IMR-90 (cell line): ENCODE measurements around the gene COL2A1. TPM values are rescaled to one million over a fixed set of nuclear protein-coding genes. Genes with fewer than 3 reads are reported as not detected.

Source experiments
- ATAC-seq: fragments of 200-7000 bp; cut with Tn5 transposase; 2 replicates; pipeline ENCODE4 v1.9.1; 2020; ENCODE audit warnings: low read depth, mild to moderate bottlenecking, moderate library complexity
- BruUV-seq: library from RNA; stranded (reverse); fragments of 400-500 nt; replicated peaks from 2 replicates; lab custom pipeline; 2021; lab: Mats Ljungman, UMichigan
- CTCF ChIA-PET: fragments of 300-600 bp; formaldehyde crosslinking; extraction: SDS; loops from one replicate; lab custom pipeline; 2021; ENCODE audit warnings: antibody characterized with exemption; lab: Yijun Ruan, JAX
- POLR2A ChIA-PET: fragments of 300-600 bp; sonication (Branson Sonifier 250); formaldehyde crosslinking; loops from one replicate; lab custom pipeline; 2022; ENCODE audit warnings: antibody characterized with exemption; ENCODE audit not compliant: unreplicated experiment; lab: Charles Lee
- DNase-seq: peaks from one replicate; pipeline ENCODE4 v3.0.0; 2013
- H2AFZ ChIP-seq: replicated peaks from 2 replicates; pipeline ENCODE3; 2013; ENCODE audit warnings: low read length, mild to moderate bottlenecking; ENCODE audit not compliant: poor library complexity
- H2AK5ac ChIP-seq: 2 replicates; pipeline ENCODE4 v1.6.1; 2013; ENCODE audit warnings: low read depth, low read length, inconsistent platforms
- H2AK9ac ChIP-seq: replicated peaks from 2 replicates; pipeline ENCODE3; 2013; ENCODE audit warnings: mild to moderate bottlenecking, low read depth, low read length, moderate library complexity; ENCODE audit not compliant: poor library complexity
- H2BK120ac ChIP-seq: 2 replicates; pipeline ENCODE4 v1.6.1; 2013; ENCODE audit warnings: low read depth, low read length, inconsistent platforms
- H2BK15ac ChIP-seq: 3 replicates; pipeline ENCODE4 v1.6.1; 2013; ENCODE audit warnings: low read depth, low read length, inconsistent platforms
- H2BK20ac ChIP-seq: 2 replicates; pipeline ENCODE4 v1.6.1; 2013; ENCODE audit warnings: low read depth, mild to moderate bottlenecking, inconsistent platforms, low read length, moderate library complexity
- H2BK5ac ChIP-seq: 2 replicates; pipeline ENCODE4 v1.6.1; 2013; ENCODE audit warnings: mild to moderate bottlenecking, low read depth, low read length, inconsistent platforms; ENCODE audit not compliant: poor library complexity, severe bottlenecking
- H3K14ac ChIP-seq: replicated peaks from 2 replicates; pipeline ENCODE4 v1.6.1; 2013; ENCODE audit warnings: low read depth, low read length, inconsistent platforms
- H3K18ac ChIP-seq: 2 replicates; pipeline ENCODE4 v1.6.1; 2013; ENCODE audit warnings: low read depth, low read length, control low read depth
- H3K23ac ChIP-seq: 2 replicates; pipeline ENCODE4 v1.6.1; 2013; ENCODE audit warnings: low read depth, low read length, inconsistent platforms
- H3K27ac ChIP-seq: 2 replicates; pipeline ENCODE4 v1.5.1; 2013; ENCODE audit warnings: mild to moderate bottlenecking, control low read depth, low read length; ENCODE audit not compliant: insufficient read depth
- H3K27me3 ChIP-seq: 2 replicates; pipeline ENCODE4 v1.6.1; 2013; ENCODE audit warnings: low read length; ENCODE audit not compliant: control insufficient read depth, insufficient read depth
- H3K36me3 ChIP-seq: 2 replicates; pipeline ENCODE4 v1.6.1; 2013; ENCODE audit warnings: low read length, mixed read lengths; ENCODE audit not compliant: control insufficient read depth, insufficient read depth
- H3K4ac ChIP-seq: 2 replicates; pipeline ENCODE4 v1.6.1; 2013; ENCODE audit warnings: low read depth, low read length, inconsistent platforms
- H3K4me1 ChIP-seq: 2 replicates; pipeline ENCODE4 v1.6.1; 2013; ENCODE audit warnings: low read length, mixed read lengths; ENCODE audit not compliant: control insufficient read depth, insufficient read depth
- H3K4me2 ChIP-seq: 2 replicates; pipeline ENCODE4 v1.6.1; 2013; ENCODE audit warnings: low read depth, mild to moderate bottlenecking, control low read depth, low read length, moderate library complexity
- H3K4me3 ChIP-seq: 2 replicates; pipeline ENCODE4 v1.5.1; 2013; ENCODE audit warnings: low read depth, mild to moderate bottlenecking, control low read depth, low read length, moderate library complexity; ENCODE audit not compliant: insufficient read depth
- H3K56ac ChIP-seq: 2 replicates; pipeline ENCODE4 v1.6.1; 2013; ENCODE audit warnings: low read length, inconsistent platforms; ENCODE audit not compliant: insufficient read depth; ENCODE audit errors: extremely low read depth
- H3K79me1 ChIP-seq, 2 experiments: 2 replicates each; pipeline ENCODE4 v1.6.1; 2013; ENCODE audit warnings: low read length in 2 of 2, inconsistent platforms in 1 of 2, low read depth in 1 of 2
- H3K9ac ChIP-seq: 2 replicates; pipeline ENCODE4 v1.6.1; 2013; ENCODE audit warnings: low read depth, low read length, control low read depth
- H3K9me1 ChIP-seq: 2 replicates; pipeline ENCODE4 v1.6.1; 2013; ENCODE audit warnings: low read length, inconsistent platforms; ENCODE audit not compliant: insufficient read depth
- H3K9me3 ChIP-seq: 2 replicates; pipeline ENCODE4 v1.6.1; 2013; ENCODE audit warnings: low read length; ENCODE audit not compliant: control insufficient read depth, insufficient read depth
- H4K20me1 ChIP-seq: 2 replicates; pipeline ENCODE4 v1.6.1; 2013; ENCODE audit warnings: low read length, inconsistent platforms; ENCODE audit not compliant: insufficient read depth
- H4K5ac ChIP-seq: 2 replicates; pipeline ENCODE4 v1.6.1; 2013; ENCODE audit warnings: mild to moderate bottlenecking, low read depth, low read length, control low read depth
- H4K8ac ChIP-seq, 2 experiments: 2 replicates each; pipeline ENCODE4 v1.6.1; 2013; ENCODE audit warnings: low read depth in 2 of 2, low read length in 2 of 2, control low read depth in 1 of 2, inconsistent platforms in 1 of 2
- H4K91ac ChIP-seq: 2 replicates; pipeline ENCODE4 v1.6.1; 2013; ENCODE audit warnings: low read depth, low read length, inconsistent platforms; ENCODE audit not compliant: insufficient read depth
- CHD1 ChIP-seq: IDR thresholded peaks from 2 replicates; pipeline ENCODE4 v1.6.1; 2012; ENCODE audit warnings: low read depth, low read length, improper control_type of control experiment
- CTCF ChIP-seq: conservative IDR thresholded peaks from 2 replicates; pipeline ENCODE4 v1.5.1; 2012; ENCODE audit warnings: mild to moderate bottlenecking, low read depth, low read length, improper control_type of control experiment
- ELK1 ChIP-seq: fragments of 150-350 bp; IDR thresholded peaks from 2 replicates; pipeline ENCODE4 v1.6.1; 2016; ENCODE audit warnings: low read depth, mild to moderate bottlenecking, low read length, moderate library complexity, borderline replicate concordance
- FOS ChIP-seq: fragments of 150-350 bp; IDR thresholded peaks from 2 replicates; pipeline ENCODE4 v1.6.1; 2016; ENCODE audit warnings: low read depth, low read length
- MAFK ChIP-seq: IDR thresholded peaks from 2 replicates; pipeline ENCODE4 v1.6.1; 2012; ENCODE audit warnings: low read depth, low read length, improper control_type of control experiment
- MXI1 ChIP-seq: IDR thresholded peaks from 2 replicates; pipeline ENCODE4 v1.6.1; 2012; ENCODE audit warnings: low read depth, mild to moderate bottlenecking, low read length, moderate library complexity, borderline replicate concordance
- NFE2L2 ChIP-seq: fragments of 150-350 bp; IDR thresholded peaks from 2 replicates; pipeline ENCODE4 v1.6.1; 2016; ENCODE audit warnings: low read depth, mild to moderate bottlenecking, low read length
- RAD21 ChIP-seq: IDR thresholded peaks from 2 replicates; pipeline ENCODE4 v1.6.1; 2012; ENCODE audit warnings: low read length, improper control_type of control experiment
- RCOR1 ChIP-seq: IDR thresholded peaks from 2 replicates; pipeline ENCODE4 v1.6.1; 2012; ENCODE audit warnings: mild to moderate bottlenecking, low read length, improper control_type of control experiment; ENCODE audit not compliant: insufficient replicate concordance
- WGBS, 2 experiments: methylation state at CpG; one replicate each; pipeline versions ENCODE4 v1.1.5 to v1.1.7; 2013; ENCODE audit warnings: missing lambda C conversion rate in 2 of 2; ENCODE audit not compliant: insufficient read length in 1 of 2; ENCODE audit errors: extremely low coverage in 2 of 2; 5-methylcytosine and 5-hydroxymethylcytosine counted together
- dilution Hi-C: fragments of 300-500 bp; cut with HindIII; formaldehyde crosslinking; loops from one replicate; pipeline ENCODE4 v1.14.3; 2018; ENCODE audit warnings: low sequenced_read_pairs; ENCODE audit not compliant: unreplicated experiment
- in situ Hi-C: fragments of 300-500 bp; cut with MboI; formaldehyde crosslinking; loops from 3 replicates; pipeline ENCODE4 v1.14.3; 2019; ENCODE audit warnings: low sequenced_read_pairs, inconsistent platforms, mixed read lengths
- intact Hi-C: fragments of 100-400 bp; cut with micrococcal nuclease; formaldehyde crosslinking; loops from 2 replicates; pipeline ENCODE4 v1.10.0; 2022
- polyA plus RNA-seq, 3 experiments: library from polyadenylated mRNA; depleted of rRNA; stranded (reverse); fragments of >200 nt; gene quantifications; 2 replicates each; pipeline ENCODE4 v1.2.3, GENCODE V29; 2012; ENCODE audit warnings: low replicate concordance in 1 of 3
- total RNA-seq: library from RNA; depleted of rRNA; stranded (reverse); fragments of >200 nt; gene quantifications from 2 replicates; pipeline ENCODE4 v1.2.3, GENCODE V29; 2012

Gene COL2A1
- total and polyA plus RNA-seq, 2 of the 4 experiments (the other 2 are of a cell fraction) = 0.05 TPM; not detected in 1

GRCh38 chr12:48022676-48023385 lies 18.6 kb upstream of the COL2A1 start:
- Histone ChIP-seq H3K56ac (no peak overlapping the region), H2BK20ac (no peak overlapping the region), H3K23ac (no peak overlapping the region), H3K79me1 (no peaks in the 10 kb centered on the region), H3K9ac (no peak overlapping the region), H2BK5ac (no peak overlapping the region), H4K20me1 (no peaks in the 10 kb centered on the region), H4K5ac (no peak overlapping the region), H2AFZ (no peak overlapping the region), H2AK5ac (no peak overlapping the region), H3K4me1 (no peaks in the 10 kb centered on the region; the same call in 1 of the 2 replicates), H3K9me3 (no peaks in the 10 kb centered on the region), H2BK15ac (no peak overlapping the region), H3K9me1 (no peaks in the 10 kb centered on the region), H3K18ac (no peak overlapping the region), H4K91ac (no peak overlapping the region), H3K4me3 (no peak overlapping the region), H3K27ac (no peak overlapping the region), H3K14ac (no peak overlapping the region), H3K27me3 (peaks cover 62% of the 10 kb centered on the region), H2AK9ac (no peak overlapping the region), H3K4me2 (no peak overlapping the region), H2BK120ac (no peak overlapping the region), H4K8ac (no peak overlapping the region), H3K36me3 (no peaks in the 10 kb centered on the region), H3K4ac (no peak overlapping the region)
- in situ Hi-C loops (no loop called here), dilution Hi-C loops (no loop called here), intact Hi-C loops (no loop called here)
- no TSS peak for BruUV-seq
- TF ChIP-seq ELK1 (no peak), RAD21 (no peak), RCOR1 (no peak), NFE2L2 (no peak), CTCF (no peak), MAFK (no peak), MXI1 (no peak), FOS (no peak), CHD1 (no peak)
- ATAC-seq (no peak), DNase-seq (no peak)
- WGBS, 2 experiments = no CpG with 5 or more reads among the region's 7 CpGs
- ChIA-PET POLR2A (no interaction called here), CTCF (no interaction called here)
